GM18520 (cell line): ENCODE data around the gene DIPK1C.

Experiments
- ATAC-seq: cut with Tn5 transposase; IDR thresholded peaks from one replicate; pipeline ENCODE4 v1.9.1; 2021; ENCODE audit not compliant: unreplicated experiment

Gene DIPK1C

DNA sequence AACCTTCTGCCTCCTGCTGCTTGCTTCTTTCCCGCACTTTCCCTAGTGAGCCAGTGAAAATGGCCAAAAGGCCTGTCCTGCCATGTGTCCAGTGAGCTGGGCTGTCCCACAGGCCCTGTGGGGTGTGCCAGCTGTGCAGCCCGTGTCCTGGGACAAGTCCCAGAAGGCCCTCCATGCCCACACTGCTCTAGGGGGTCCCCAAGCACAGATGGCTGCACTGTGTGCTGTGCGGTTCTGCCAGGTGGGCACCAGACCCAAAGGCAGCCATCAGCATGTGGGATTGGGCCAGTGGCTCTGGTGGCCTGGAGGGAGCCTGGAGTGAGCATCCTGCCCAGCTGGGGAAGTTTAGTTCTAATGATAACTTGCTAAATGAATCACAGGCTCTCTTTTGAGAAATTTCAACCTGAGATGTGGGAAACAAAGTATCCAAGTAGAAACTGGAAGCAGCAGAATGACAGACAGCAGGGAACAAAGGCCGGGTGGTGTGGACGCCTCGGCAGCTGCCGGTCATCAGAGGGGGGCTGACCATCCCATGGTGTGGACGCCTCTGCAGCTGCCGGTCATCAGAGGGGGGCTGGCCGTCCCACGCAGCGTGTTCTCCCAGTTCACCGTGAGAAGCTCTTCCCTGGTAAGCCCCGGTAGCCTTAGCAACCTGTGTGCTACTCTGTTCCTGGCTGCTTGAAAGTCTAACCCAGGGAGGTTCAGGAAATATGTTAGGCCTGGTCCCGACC is 29.2 kb upstream of the DIPK1C start:
- no peak for ATAC-seq

DNA sequence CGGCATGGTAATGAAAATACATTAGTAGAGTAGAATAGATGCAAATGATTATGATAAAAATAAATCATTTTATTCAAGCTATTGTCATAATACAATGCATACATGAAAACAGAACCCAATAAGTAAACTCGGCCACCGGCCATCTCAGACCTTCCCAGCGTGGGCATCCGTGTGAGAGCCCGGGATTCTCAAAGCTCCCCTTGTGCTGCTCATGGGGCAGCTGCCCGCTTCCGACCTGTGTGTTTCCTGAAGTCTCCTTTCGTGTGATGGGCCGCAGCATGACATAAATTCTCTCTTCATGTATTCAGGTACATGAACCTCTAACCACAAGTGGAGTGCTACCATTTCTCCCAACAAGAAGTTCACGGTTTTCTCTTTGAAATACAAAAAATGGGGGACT is 25.6 kb upstream of the DIPK1C start:
- ATAC-seq, result no peak

DNA sequence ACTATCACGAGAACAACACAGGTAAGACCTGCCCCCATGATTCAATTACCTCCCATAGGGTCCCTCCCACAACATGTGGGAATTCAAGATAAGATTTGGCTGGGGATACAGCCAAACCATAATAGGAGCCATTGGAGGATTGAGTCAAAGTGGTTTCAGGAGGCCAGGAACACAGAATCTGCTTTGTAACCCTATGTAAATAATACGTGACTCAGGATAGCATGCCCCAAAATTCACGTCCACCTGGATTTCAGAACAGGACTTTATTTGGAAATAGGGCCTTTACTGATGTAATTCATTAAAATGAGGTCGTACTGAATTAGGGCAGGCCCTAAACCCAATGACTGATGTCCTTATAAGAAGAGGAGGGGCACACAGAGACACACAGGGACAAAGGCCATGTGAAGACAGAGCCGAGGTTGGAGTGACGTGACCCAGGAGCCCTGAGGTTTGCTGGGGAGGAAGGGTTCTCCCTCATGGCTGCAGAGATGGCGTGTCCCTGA is 23.1 kb upstream of the DIPK1C start:
- ATAC-seq, result no peak

DNA sequence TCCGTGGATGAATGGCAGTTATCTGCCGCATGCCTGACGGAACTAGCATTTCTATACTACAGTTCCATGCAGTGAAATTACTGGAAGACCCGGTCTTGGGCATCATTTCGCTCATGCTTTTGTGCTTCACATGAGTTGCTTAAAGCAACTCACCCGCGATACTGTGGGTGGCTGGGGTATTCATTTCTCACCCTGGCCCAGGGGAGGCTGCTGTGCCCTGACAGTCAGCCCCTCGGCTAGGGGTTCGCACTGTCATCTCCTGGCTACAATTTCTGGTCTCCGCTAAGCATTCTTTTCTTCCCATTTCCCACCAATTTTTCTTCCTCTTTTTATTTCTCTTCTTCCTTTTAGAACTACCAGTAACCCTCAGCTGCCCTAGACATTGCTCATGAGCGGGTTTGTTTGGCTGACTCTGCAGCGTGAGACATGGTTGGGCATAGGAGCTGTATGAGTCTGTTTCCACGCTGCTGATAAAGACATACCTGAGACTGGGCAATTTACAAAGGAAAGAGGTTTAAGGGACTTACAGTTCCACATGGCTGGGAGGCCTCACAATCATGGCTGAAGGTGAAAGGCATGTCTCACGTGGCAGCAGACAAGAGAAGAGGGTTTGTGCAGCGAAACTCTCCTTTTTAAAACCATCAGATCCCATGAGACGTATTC is 22.5 kb upstream of the DIPK1C start:
- ATAC-seq, result no peak

DNA sequence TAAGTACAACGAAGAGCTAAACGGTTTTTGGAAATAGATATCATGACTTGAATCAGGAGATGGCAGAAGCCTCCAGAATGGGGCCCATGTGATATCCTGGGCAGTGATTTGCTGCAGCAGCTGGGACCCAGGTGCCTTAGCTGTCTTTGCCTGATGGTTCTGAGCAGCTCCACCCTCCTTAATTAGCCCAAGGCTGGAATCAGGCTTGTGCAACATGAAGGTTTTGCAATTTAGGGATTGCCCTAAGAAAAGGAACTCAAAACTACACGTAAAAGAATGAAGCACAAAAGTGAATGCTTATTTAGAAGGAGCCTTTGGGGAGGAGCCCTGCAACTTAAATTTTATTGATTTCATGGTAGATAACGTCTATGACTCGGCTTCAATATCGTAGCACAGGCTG is 21.8 kb upstream of the DIPK1C start:
- no peak for ATAC-seq

DNA sequence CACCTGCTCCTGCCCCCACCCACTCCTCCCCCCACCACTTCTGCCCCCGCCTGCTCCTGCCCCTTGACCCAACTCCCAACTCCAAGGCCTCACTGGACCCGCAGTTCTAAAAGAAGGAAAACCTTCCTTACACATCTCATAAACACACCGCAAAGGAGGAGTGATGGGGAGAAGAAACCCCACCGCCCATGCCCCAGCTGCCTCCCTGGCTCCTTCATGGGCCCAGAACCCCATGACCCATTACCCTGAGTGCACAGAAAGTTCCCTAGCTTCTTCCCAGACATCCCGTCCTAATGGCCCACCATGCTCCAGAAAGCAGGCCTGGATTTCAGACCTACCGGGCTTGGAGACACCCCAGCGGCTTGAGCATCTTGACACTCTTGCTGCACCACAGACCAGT is 21.2 kb upstream of the DIPK1C start:
- ATAC-seq, result no peak

DNA sequence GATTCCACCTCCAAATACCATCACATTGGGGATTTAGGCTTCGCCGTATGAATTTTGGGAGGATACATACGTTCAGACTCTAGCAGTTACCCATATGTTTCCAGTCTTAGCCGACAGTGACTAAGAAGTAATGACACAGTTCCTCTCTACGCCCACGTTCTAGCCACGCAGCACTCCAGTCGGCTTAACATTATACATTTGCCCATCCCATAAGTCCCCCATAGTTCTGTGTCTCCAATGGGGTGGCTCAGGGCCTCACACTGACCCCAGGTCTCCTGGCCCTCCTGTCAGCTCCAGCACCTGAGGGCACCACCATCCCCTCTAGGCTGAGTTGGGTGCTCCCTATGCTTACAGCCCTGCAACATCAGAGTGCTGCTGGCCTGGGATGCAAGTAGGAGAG is 20.7 kb upstream of the DIPK1C start:
- ATAC-seq, result no peak

DNA sequence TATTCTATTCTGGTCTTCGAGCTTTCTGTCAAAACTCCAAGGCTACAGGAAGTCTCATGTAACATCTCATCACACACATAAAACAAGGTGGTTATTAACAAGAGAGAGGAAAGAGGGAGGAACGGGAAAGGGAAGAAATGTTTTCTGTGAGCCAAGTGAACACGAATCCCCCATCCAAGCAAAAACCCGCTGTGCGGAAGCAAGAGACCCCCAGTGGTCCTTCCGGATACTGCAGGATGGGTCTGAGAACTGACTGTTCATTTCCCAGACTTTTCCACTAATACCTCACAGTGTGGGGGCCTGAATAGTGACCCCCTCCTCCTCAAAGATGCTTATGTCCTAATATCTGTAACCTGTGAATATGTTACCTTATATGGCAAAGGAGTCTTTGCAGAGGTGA is 19.0 kb upstream of the DIPK1C start:
- ATAC-seq, result no peak

DNA sequence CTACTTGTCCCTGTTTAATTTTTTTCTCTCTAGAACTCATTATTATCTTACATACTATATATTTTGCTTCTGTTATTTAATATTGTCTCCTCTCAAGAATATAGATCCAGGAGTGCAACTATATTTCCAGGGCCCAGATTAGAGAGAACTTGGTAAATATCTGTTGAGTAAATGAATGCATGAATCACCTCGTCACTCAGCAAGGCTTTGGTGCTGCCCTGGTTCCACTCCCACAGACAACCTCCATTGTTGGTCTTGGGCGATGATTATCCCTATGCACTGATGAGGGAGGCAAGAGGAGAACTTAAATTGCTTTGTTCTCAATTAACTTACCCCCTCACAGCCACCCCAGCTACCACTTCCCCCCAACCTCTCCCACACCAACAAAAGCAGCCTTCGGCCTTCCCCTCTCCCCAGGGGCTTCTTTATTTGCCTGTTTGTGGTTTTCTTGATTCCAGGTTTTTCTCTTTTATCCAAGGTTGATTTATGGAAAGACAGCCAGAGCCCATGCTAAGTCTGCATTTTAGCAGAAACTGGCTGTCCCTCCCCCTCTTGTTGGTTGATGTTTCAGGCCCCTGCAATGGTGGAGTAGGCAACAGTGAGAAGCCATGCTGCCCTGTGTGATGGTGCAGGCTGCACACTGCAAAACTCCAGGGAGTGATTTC is 17.0 kb upstream of the DIPK1C start:
- ATAC-seq, result no peak

DNA sequence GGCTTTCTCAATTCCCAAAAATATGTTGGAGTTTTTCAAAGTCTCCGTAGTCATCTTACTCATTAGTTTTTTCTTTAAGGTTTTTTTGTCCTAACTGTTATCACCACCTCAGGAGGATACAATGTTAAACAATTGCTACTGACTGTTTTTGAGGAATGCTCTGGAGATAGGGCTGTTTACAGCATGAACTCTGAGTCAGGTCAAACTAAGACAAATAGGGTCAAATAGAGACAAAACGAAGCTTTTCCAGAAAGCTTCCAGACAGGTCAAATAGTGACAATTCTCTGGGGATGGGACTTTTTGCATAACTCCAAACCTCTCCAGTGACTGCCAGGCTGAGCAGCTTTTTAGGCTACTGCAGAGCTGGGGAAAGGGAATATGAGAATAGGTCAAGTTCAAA is 15.2 kb upstream of the DIPK1C start:
- no peak for ATAC-seq

DNA sequence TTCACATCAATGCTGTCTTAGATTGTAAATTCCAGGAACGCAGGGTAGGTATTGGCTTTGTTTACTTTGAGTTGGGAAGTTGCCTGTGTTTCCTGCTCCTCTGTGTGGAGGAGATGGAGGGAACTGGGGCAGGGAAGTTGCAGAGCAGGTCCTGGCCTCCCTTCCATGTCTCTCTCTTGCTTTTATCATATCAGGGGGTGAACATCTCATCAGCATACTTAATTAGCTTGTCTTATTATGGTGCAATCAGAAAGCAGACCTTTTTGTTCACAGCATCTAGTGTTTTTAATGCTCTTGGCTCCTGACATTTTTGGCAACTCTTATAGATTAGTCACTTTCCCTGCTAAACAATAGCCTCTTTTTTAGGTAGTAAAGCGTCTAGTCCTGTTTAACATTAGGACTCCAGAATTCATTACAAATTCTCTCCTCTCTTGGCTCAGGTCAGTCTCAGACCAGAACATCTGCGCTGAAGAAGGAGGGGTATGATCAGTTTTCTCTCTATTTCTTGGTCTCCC is 11.5 kb upstream of the DIPK1C start:
- ATAC-seq, result no peak

DNA sequence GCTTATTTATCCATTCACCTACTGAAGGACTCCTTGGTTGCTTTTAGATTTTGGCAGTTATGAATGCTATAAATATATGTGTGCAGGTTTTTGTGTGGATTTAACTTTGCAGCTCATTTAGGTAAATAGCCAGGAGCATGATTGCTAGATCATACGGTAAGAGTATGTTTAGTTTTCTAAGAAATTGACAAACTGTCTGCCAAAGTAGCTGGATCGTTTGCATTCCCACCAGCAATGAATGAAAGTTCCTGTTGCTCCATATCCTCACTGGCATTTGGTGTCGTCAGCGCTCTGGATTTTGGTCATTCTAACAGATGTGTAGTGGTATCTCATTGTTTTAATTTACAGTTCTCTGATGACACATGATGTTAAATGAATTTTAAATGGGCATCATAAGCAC is 8.7 kb upstream of the DIPK1C start:
- ATAC-seq, result no peak

DNA sequence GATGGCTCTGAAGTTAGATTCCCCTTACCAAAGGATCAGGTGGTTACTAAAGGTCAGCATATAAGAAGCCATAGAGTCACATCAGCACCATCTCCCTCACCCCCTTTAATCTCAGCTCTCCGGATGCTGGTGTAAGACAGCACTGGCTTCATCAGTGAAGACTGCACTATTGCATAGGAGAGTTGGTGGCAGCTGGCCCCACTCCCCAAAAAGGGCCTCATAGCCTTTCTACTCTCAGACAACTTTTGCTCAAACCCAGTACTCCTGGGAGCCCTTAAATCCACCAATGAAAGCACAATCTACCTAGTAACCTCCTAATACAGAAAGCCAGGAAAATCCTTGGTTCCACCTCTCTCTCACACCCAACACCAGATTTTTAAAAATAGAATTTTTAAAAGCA is 6.9 kb upstream of the DIPK1C start:
- ATAC-seq, result no peak

DNA sequence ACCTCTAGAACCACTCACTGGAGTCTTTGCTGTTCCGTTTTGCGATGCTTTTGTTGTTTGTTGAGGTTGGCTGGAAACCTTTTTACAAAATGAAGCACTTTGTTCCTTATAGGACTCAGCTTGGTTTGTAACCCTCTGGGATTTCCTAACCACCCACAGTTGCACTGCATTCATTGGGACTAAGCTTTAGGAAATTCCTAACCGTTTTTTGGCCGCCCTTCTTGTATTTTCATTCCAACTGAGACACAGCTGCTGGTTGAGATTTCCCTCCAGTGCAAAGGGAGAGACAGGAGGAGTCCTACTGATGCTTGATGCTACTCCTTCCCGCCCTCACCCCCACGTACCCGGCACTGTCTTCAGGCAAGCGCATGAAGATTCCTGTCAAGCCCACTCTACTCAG is 6.1 kb upstream of the DIPK1C start:
- ATAC-seq, result no peak

DNA sequence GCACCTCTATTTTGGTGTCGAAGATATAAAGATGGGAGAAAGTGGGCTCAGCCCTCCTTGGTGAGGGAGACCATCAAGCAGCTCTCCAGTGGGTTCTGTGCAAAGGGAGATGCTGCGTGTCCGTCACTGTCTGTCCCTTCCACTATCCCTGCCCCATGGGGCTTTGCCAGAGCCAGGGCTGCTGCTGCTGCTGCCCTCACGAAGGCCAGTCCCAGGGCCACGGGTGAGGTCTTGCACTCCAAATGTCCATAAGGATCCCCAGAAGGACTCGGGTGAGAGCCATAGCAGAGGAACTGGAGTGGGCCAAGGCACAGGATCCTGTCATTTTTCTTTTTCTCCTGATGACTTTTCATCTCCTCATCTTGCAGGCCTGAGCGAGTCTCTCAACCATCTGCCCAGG is 3.7 kb upstream of the DIPK1C start:
- ATAC-seq, result no peak

DNA sequence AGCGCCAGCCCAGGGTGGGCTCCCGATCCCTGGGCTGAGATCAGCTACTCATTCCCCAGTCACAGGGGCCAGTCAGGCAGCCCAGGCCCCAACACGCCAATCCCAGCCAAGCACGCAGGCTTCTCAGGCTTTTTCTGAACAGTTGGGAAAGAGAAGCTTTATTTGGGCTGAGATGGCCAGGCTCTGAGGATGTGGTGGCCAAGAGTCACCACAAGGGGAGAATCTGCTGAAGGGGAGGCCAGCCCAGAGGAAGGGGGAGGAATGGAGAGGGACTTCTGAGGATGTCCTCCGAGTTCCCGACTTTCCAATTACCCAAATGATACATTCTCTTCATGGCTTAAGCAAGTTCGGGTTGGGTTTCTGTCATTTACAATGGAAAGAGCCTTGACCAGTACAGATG is 2.8 kb upstream of the DIPK1C start:
- no peak for ATAC-seq

DNA sequence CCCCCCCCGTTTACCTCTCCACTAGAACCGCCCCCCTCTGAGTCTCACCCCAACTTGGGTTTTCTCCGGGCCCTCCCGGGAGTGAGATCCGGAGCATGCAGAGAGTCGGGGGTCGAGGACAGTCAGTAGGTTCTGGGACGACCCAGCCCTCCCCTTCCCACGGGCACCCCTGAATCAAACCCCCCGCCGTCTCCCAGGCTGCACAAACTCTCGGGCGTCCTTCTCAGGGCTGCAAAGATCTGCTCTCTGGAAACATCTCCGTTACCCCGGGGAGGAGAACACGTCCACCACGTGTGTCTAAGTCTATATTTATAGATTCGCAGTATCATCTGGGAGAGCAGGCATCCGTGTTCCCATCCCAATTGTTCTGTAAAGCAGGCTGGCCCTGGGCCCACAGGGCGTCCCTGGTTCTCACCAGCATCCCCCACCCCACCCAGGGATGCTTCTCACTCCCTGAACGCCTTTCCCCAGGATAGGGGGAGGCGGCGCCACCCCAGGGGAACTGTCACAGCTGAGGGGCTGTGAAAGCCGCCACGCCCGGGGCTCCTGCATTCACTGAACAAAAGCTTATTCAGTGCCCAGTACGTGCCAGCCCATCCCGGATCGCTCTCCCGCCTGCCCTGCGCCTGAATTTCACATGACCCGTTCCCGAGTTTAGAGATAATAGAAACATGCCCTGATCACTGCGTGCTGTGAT is 765 bp upstream of the DIPK1C start:
- no peak for ATAC-seq

DNA sequence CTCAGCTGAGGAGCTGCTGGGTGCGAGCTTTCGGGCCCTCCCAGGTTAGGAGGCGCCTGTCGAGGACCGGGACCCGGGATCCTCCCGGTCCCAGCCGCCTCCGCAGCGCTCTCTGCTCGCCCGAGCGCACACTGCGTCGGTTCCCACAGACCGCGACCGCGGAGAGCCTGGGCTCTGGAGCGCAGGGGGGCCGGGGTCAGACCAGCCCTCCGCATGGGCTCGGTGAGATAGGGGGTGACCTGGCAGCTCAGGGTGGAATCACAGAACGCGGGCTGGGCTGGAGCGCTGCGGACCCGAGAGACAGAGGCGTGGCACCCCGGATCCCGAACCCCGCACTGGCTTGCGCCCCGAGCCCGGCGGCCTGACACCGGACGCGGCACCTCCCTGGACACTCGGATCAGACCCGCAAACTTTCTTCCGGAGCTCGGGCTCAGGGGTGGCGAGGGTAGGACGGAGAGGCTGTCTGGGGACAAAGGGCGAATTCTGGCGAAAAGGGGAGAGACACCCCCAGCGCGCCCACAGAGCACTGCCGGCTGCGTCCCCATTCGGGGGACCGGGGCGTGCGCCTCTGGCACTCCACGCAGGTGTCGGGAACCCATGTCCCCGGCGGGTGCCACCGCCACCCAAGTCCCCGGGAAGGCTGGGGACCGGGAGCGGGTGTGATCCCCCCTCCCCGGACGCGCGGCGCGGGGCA is 612 bp downstream of the DIPK1C start:
- ATAC-seq, result no peak

DNA sequence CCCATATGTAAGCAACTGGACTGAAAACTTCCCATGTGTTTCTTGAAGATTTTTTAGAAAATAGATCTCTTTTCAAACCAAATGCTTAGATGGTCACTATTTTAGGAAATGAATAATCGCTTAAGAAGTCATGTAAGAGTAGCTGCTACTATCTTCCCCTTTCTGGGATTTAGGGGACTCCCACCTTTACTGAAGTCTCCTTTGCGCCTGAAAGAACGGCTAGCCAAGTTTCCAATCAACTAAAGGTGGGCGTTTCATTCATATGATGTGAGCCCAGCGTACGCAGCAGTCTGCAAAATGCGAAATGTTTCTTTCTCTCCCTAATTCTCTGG is 1.1 kb downstream of the DIPK1C start:
- no peak for ATAC-seq

DNA sequence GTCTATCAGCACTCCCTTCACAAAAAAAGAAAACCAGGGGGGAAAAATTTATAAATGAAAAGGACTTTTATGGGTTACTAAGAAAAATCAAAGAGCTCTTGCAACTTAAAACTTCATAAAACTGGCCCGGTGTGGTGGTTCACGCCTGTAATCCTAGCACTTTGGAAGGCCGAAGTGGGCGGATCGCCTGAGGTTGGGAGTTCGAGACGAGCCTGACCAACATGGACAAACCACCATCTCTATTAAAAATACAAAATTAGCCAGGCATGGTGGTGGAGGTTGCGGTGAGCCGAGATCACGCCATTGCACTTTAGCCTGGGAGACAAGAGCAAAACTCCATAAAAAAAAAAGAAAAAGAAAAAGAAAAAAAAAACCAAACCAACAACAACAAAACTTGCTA is 1.7 kb downstream of the DIPK1C start:
- no peak for ATAC-seq

DNA sequence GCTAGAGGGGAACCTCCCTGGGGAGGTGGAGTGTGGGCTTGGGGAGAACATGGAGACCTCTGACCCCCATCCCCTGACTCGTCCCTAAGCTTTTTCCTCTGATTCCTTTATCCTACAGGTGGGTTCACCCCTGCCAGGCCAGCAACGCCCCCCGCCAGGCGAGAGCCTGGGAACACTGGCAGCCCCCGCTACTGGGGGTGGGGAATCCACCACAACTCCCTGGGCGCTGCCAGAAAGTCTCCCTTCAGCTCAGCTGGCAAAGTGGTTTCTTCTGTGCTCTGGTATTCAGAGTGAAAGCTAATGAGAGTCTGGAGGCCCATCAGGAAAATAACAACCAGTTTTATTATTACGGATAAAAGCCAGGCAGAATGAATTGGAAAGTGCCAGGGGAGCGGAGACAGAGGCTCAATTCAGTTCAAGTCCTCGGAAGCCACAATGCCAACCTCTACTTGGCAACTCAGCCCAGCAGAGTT is 2.8 kb downstream of the DIPK1C start:
- no peak for ATAC-seq
